Fibroblast of skin of right biceps (primary cell): ENCODE measurements around the gene SUZ12.
"Not testable (repeated sequence)": the region's sequence is repeated elsewhere in the genome, so short reads cannot be mapped to it uniquely, and the experiment has no call there.

Experiments used
- DNase-seq: peaks from one replicate; pipeline ENCODE4 v3.0.0-alpha.2; 2013

The SUZ12 gene

GRCh38 chr17:32042266-32042665, 105.5 kb downstream of the SUZ12 start:
- DNase-seq: not testable (repeated sequence)

GRCh38 chr17:32045611-32046010, 108.8 kb downstream of the SUZ12 start:
- peak; percentile 19 for DNase-seq

GRCh38 chr17:32047663-32048062, 110.9 kb downstream of the SUZ12 start:
- DNase-seq: not testable (repeated sequence)
